Epithelial cell of proximal tubule (primary cell): Measurements from ENCODE around the gene SRCAP. TPM values are rescaled to one million over a fixed set of nuclear protein-coding genes. Genes with fewer than 3 reads are reported as not detected.

Experiments used
- DNase-seq: peaks from one replicate; pipeline ENCODE4 v3.0.0-alpha.2; 2011; ENCODE audit warnings: low read depth
- H3K4me3 ChIP-seq: 2 replicates; pipeline ENCODE4 v1.5.1; 2011; ENCODE audit warnings: low read depth, mild to moderate bottlenecking, low read length
- total RNA-seq: library from RNA; depleted of rRNA; stranded (reverse); fragments of >200 nt; gene quantifications from 2 replicates; pipeline ENCODE4 v1.2.3, GENCODE V29; 2015
- TF ChIP-seq, protein P1 (sequence below): conservative IDR thresholded peaks from 2 replicates; pipeline ENCODE4 v1.5.1; 2012; ENCODE audit warnings: low read depth, mild to moderate bottlenecking, low read length

The SRCAP gene
- total RNA-seq, 1 donor from 2014 or later = 11.8 TPM

DNA sequence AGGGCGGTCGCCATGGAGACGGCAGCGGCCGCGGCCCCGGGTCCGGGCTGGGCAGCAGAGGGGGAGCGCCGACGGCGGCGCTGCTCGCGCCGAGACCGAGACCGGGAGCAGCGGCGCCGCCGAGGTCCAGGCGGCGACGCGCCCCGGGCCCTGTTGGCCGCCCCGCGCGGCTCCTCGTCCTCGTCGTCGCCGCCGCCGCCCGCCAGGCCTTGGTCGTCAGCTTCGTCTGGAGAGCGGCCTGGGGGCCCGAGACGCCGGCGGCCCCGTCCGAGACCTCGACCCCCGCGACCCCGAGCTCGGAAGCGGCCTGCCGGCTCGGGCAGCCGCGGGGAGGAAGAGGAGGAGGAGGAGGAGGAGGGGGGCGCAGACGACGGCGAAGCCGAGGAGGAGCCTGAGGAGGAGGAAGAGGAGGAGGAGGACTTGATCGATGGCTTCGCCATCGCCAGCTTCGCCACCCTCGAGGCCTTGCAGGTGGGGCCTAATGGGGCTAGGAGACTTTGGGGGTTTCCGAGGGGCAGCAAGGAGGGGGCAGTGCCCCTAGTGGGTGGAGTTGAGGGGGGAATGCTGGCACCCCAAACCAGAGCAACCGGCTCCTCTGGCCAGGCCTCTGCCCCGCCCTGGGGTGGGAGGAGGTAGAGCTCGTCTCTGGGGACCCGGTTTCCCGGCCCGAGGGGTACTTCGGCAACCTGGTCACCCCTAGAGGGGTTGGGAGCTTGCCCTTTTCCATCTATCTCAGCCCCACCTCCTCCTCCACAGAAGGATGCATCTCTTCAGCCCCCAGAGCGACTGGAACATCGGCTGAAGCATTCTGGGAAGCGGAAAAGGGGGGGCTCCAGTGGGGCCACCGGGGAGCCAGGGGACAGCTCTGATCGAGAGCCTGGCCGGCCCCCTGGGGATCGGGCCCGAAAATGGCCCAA, 39.2 kb upstream of the SRCAP start:
- TF ChIP-seq, protein P1, sequence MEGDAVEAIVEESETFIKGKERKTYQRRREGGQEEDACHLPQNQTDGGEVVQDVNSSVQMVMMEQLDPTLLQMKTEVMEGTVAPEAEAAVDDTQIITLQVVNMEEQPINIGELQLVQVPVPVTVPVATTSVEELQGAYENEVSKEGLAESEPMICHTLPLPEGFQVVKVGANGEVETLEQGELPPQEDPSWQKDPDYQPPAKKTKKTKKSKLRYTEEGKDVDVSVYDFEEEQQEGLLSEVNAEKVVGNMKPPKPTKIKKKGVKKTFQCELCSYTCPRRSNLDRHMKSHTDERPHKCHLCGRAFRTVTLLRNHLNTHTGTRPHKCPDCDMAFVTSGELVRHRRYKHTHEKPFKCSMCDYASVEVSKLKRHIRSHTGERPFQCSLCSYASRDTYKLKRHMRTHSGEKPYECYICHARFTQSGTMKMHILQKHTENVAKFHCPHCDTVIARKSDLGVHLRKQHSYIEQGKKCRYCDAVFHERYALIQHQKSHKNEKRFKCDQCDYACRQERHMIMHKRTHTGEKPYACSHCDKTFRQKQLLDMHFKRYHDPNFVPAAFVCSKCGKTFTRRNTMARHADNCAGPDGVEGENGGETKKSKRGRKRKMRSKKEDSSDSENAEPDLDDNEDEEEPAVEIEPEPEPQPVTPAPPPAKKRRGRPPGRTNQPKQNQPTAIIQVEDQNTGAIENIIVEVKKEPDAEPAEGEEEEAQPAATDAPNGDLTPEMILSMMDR = peak; percentile 22

DNA sequence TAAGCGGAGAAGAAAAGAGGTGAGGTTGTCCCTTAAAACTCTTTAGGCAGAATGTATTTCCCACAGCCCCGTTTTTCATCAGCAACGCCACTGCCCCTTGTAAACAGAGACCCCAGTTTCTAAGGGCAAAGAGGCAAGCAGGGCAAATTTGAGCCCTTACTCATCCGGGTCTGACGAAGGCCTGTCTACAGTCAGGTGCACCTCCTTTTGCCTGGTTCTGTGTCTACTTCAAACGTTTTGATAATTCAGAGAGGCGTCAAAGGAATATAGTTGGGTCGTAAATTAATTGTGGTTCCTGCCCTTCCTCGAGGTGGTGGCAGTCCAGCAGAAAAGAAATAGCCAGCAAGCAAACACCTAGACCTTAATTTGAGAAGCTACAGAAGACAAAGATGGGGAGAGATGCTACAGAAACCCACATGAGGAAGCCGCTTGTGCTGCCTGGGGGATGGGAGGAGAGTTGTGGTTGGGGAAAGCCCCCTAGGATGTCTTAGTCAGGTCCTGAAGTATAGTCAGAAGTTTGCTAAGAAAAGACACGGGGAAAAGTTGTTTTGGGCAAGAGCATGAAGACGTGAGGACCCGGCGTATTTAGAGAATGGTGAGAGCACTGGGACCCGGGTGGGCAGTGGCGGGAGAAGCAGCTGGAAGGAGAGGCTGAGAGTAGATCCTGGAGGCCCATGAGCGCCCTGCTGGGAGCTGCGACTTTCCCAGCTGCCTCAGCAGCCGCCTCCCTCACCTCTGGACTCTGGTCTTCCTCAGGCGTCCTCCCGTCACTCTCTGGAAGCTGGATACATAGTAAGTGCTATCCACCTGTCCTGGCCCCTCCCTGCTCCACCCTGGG, 38.3 kb upstream of the SRCAP start:
- TF ChIP-seq, protein P1 = no peak
- peak overlapping the region; percentile 97 for H3K4me3 ChIP-seq
- DNase-seq = no peak

More for the DNA sequence above, 39.2 kb upstream of the SRCAP start:
- H3K4me3 ChIP-seq = peak overlapping the region; percentile 97
- DNase-seq = no peak

DNA sequence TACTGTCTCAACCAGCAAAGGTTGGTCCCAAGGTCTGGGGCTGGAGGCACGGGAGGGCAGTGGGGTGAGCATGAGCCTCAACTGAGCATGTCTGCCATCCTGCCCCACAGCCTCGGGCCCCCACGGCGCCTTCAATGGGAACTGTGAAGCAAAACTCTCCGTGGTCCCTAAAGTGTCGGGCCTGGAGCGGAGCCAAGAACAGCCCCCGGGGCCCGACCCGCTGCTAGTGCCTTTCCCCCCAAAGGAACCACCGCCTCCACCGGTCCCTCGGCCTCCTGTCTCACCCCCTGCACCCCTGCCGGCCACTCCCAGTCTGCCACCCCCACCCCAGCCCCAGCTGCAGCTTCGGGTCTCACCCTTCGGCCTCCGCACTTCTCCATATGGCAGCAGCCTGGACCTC, 36.5 kb upstream of the SRCAP start:
- no peak for DNase-seq
- TF ChIP-seq, protein P1 = no peak
- H3K4me3 ChIP-seq = no peak overlapping the region

DNA sequence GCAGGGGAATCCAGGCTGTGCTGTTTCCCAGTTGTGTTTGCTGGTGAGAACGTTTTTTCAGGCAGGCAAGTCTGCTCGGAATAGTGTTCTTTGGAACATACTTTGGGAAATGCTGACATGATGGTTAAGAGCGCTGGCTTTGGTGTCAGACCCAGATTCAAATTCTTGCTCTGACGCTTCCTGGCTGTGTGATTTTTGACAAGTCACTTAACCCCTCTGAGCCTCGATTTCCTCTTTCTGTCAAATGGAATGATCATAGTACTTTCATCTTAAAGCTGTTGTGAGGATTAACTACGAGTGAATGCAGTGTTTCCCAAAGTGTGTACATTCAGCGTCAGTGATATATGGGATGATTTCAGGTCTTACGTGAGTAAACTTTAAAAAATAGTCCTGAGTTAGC, 35.9 kb upstream of the SRCAP start:
- no peak for DNase-seq
- TF ChIP-seq, protein P1 = no peak
- H3K4me3 ChIP-seq = no peak overlapping the region

DNA sequence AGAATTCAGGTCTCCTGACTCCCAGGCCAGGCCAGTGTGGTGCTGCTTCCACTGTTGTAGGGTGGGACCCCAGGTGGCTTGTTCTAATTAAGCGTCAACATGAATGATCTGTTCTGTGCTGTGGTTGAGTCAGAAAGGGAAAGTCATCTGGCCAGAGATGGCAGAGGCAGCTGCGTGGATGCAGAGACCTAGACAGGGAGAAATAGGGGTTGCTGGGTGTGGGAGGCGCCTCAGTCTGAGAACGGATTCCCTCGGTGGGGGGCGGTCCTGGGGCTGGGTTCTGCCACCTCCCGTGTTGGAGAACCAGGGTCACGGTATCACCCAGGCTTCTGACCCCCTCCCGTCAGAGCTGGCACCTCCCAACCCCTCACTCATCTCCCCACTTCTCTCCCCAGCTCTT, 35.2 kb upstream of the SRCAP start:
- H3K4me3 ChIP-seq = no peak overlapping the region
- DNase-seq = no peak
- TF ChIP-seq, protein P1 = no peak

DNA sequence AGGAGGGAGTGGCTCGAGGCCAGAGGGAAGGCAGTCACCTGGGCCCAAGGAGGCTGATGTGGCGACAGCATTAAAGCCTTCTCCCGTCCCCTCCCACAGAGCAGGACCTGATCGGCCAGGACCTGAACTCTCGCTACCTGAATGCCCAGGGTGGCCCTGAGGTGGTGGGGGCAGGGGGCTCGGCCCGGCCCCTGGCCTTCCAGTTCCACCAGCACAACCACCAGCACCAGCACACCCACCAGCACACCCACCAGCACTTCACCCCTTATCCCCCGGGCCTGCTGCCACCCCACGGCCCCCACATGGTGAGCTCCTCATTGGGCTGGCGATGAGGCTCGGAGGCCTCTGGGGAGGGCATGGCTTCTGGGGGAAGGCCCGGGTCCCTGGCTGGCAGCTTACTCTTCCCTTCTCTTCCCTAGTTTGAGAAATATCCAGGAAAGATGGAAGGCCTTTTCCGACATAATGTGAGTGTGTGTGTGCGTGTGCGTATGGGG, 34.3 kb upstream of the SRCAP start:
- no peak overlapping the region for H3K4me3 ChIP-seq
- TF ChIP-seq, protein P1 = no peak
- no peak for DNase-seq
